Endothelial cell of umbilical vein (primary cell): Measurements from ENCODE around the gene PPEF2. TPM values are rescaled to one million over a fixed set of nuclear protein-coding genes. Genes with fewer than 3 reads are reported as not detected.

Experiments used
- BruUV-seq: library from RNA; stranded (reverse); fragments of 400-500 nt; replicated peaks from 2 replicates; lab custom pipeline; 2021; lab: Mats Ljungman, UMichigan
- CTCF ChIA-PET: fragments of 300-600, 350-600 bp; sonication (Branson Sonifier 250); formaldehyde crosslinking; loops from one replicate; lab custom pipeline; 2021; ENCODE audit warnings: antibody characterized with exemption, inconsistent platforms; lab: Charles Lee
- POLR2A ChIA-PET: fragments of 300-600, 350-600 bp; sonication (Branson Sonifier 250); formaldehyde crosslinking; loops from one replicate; lab custom pipeline; 2021; ENCODE audit warnings: antibody characterized with exemption, inconsistent platforms; lab: Charles Lee
- DNase-seq: peaks from one replicate; pipeline ENCODE4 v3.0.0-alpha.2; 2011; ENCODE audit warnings: low read depth, low spot score
- FAIRE-seq: peaks from 2 replicates; lab custom pipeline; 2011; peaks lifted over from hg19 to GRCh38; lab: Jason Lieb, UNC
- H2AFZ ChIP-seq: 2 replicates; pipeline ENCODE4 v1.6.0; 2012; ENCODE audit warnings: low read depth, low read length, control low read depth, inconsistent platforms
- H3K27ac ChIP-seq: 2 replicates; pipeline ENCODE4 v1.5.1; 2011; ENCODE audit warnings: low read depth, mild to moderate bottlenecking, control low read depth, low read length, moderate library complexity; ENCODE audit not compliant: insufficient read depth
- H3K27me3 ChIP-seq, 2 experiments: 2 replicates each; pipeline versions ENCODE4 v1.6.0 to v1.6.1; 2011; ENCODE audit warnings: low read length in 2 of 2, mixed read lengths in 1 of 2; ENCODE audit not compliant: control insufficient read depth in 2 of 2, insufficient read depth in 2 of 2
- H3K36me3 ChIP-seq, 2 experiments: 2 replicates in 1 of 2; 3 replicates in 1 of 2; pipeline ENCODE4 v1.5.1; 2011; ENCODE audit warnings: low read length in 2 of 2, mild to moderate bottlenecking in 1 of 2, moderate library complexity in 1 of 2; ENCODE audit not compliant: control insufficient read depth in 2 of 2, insufficient read depth in 2 of 2; ENCODE audit errors: extremely low read depth in 1 of 2
- H3K4me1 ChIP-seq: 3 replicates; pipeline ENCODE4 v1.5.1; 2011; ENCODE audit warnings: mild to moderate bottlenecking, low read length; ENCODE audit not compliant: control insufficient read depth, insufficient read depth; ENCODE audit errors: extremely low read depth
- H3K4me2 ChIP-seq: 2 replicates; pipeline ENCODE4 v1.6.1; 2011; ENCODE audit warnings: low read length, control low read depth, mixed read lengths; ENCODE audit not compliant: insufficient read depth
- H3K4me3 ChIP-seq, 3 experiments: fragments of 200-600 bp in 1 of 3; sonication (generic), shearing (Covaris generic) in 1 of 3; replicated peaks in 1 of 3; 2 replicates each; pipeline ENCODE4 v1.5.1; 2011 to 2016; ENCODE audit warnings: control low read depth in 3 of 3, low read length in 3 of 3, mild to moderate bottlenecking in 2 of 3, inconsistent platforms in 1 of 3, low read depth in 1 of 3, moderate library complexity in 1 of 3; ENCODE audit not compliant: insufficient read depth in 1 of 3
- H3K79me2 ChIP-seq: 2 replicates; pipeline ENCODE4 v1.6.0; 2012; ENCODE audit warnings: low read length, inconsistent platforms; ENCODE audit not compliant: control insufficient read depth, insufficient read depth
- H3K9ac ChIP-seq: replicated peaks from 2 replicates; pipeline ENCODE3; 2011; ENCODE audit warnings: low read length, control low read depth; ENCODE audit not compliant: insufficient read depth; ENCODE audit errors: extremely low read depth
- H3K9me1 ChIP-seq: replicated peaks from 3 replicates; pipeline ENCODE4 v1.6.0; 2011; ENCODE audit warnings: mild to moderate bottlenecking, low read length; ENCODE audit not compliant: control insufficient read depth, insufficient read depth; ENCODE audit errors: extremely low read depth
- H3K9me3 ChIP-seq: replicated peaks from 2 replicates; pipeline ENCODE4 v1.5.1; 2012; ENCODE audit warnings: low read length, inconsistent platforms; ENCODE audit not compliant: control insufficient read depth, insufficient read depth
- H4K20me1 ChIP-seq: replicated peaks from 2 replicates; pipeline ENCODE3; 2011; ENCODE audit warnings: mild to moderate bottlenecking, low read length; ENCODE audit not compliant: control insufficient read depth, insufficient read depth; ENCODE audit errors: extremely low read depth
- CTCF ChIP-seq, 2 donors: IDR thresholded peaks; 1 replicate in 1 of 2; 2 replicates in 1 of 2; pipeline ENCODE4 v1.5.1; 2011; ENCODE audit warnings: low read length in 2 of 2, mild to moderate bottlenecking in 2 of 2, moderate library complexity in 2 of 2, control low read depth in 1 of 2, inconsistent platforms in 1 of 2, low read depth in 1 of 2; ENCODE audit not compliant: insufficient read depth in 1 of 2; ENCODE audit errors: extremely low read depth in 1 of 2
- EZH2 ChIP-seq: IDR thresholded peaks from 2 replicates; pipeline ENCODE4 v1.6.1; 2012; ENCODE audit warnings: borderline replicate concordance, low read depth, mild to moderate bottlenecking, moderate library complexity, low read length, inconsistent platforms; ENCODE audit not compliant: severe bottlenecking
- FOS ChIP-seq: IDR thresholded peaks from 2 replicates; pipeline ENCODE4 v1.6.1; 2011; ENCODE audit warnings: mild to moderate bottlenecking, low read length, moderate library complexity, borderline replicate concordance; ENCODE audit not compliant: insufficient read depth
- GATA2 ChIP-seq: IDR thresholded peaks from 2 replicates; pipeline ENCODE4 v1.7.0; 2011; ENCODE audit warnings: low read depth, mild to moderate bottlenecking, moderate library complexity, mixed read lengths, low read length; ENCODE audit not compliant: insufficient read length, insufficient read depth
- JUN ChIP-seq: IDR thresholded peaks from 2 replicates; pipeline ENCODE4 v1.6.1; 2011; ENCODE audit warnings: borderline replicate concordance, low read depth; ENCODE audit not compliant: insufficient read length, insufficient read depth
- MYC ChIP-seq: IDR thresholded peaks from one replicate; pipeline ENCODE4 v1.6.1; 2011; ENCODE audit warnings: mild to moderate bottlenecking, low read depth, low read length
- POLR2A ChIP-seq: IDR thresholded peaks from 2 replicates; pipeline ENCODE4 v1.6.1; 2012; ENCODE audit warnings: low read depth, mild to moderate bottlenecking, control low read depth, low read length
- POLR2AphosphoS5 ChIP-seq: IDR thresholded peaks from 2 replicates; pipeline ENCODE4 v1.6.1; 2012; ENCODE audit warnings: low read depth, mild to moderate bottlenecking, control low read depth, low read length, moderate library complexity; ENCODE audit not compliant: insufficient read depth
- dilution Hi-C: fragments of 300-500 bp; cut with MboI; formaldehyde crosslinking; loops from one replicate; pipeline ENCODE4 v1.15.0; 2019; ENCODE audit warnings: low sequenced_read_pairs; ENCODE audit not compliant: extremely low pct_ligation_motif_present
- intact Hi-C: fragments of 100-400 bp; cut with micrococcal nuclease; formaldehyde crosslinking; loops from one replicate; pipeline ENCODE4 v1.10.0; 2022
- polyA plus RNA-seq, 4 experiments: library from polyadenylated mRNA; depleted of rRNA in 3 of 4; stranded (reverse) in 3 of 4; unstranded in 1 of 4; fragments of >200 nt; gene quantifications; 2 replicates each; pipeline versions ENCODE4 v1.2.1 to v1.2.3, GENCODE V29; 2011 to 2012; ENCODE audit warnings: missing spikeins in 1 of 4
- total RNA-seq: library from RNA; stranded (reverse); gene quantifications from 2 replicates; pipeline ENCODE4 v1.2.3, GENCODE V29; 2021
- TF ChIP-seq, protein P1 (sequence below): IDR thresholded peaks from 2 replicates; pipeline ENCODE4 v1.6.1; 2011; ENCODE audit not compliant: insufficient read depth, insufficient read length

Gene PPEF2
- total and polyA plus RNA-seq, 2 donors (not counting 3 experiments of a cell fraction or from before 2014, with no cell fraction given) = 0.23 TPM; not detected in 1

GRCh38 chr4:75904076-75904475, 1.8 kb upstream of the PPEF2 start:
- Histone ChIP-seq H3K4me3 (no peak overlapping the region), H3K4me2 (no peak overlapping the region), H2AFZ (no peak overlapping the region), H3K9ac (no peak overlapping the region), H3K9me1 (no peaks in the 10 kb centered on the region), H3K27me3 (peaks cover 3 to 4% of the 10 kb centered on the region in 2 experiments), H4K20me1 (no peaks in the 10 kb centered on the region), H3K27ac (no peak overlapping the region), H3K4me1 (no peaks in the 10 kb centered on the region), H3K36me3 (no peaks in the 10 kb centered on the region), H3K9me3 (no peaks in the 10 kb centered on the region), H3K79me2 (no peaks in the 10 kb centered on the region)
- dilution Hi-C loops = no loop called here
- DNase-seq (no peak), FAIRE-seq (no peak)
- POLR2A ChIA-PET = no interaction called here
- intact Hi-C loops = no loop called here
- no peak for TF ChIP-seq GATA2
- TF ChIP-seq JUN = no peak
- CTCF ChIA-PET = interaction anchor here (0.7 to 8.2 kb wide), 3 partner anchors 9 to 12 kb away, joined by 3 to 82 read pairs (median 21); no protein-coding TSS in a partner anchor
- no TSS peak for BruUV-seq

DNA sequence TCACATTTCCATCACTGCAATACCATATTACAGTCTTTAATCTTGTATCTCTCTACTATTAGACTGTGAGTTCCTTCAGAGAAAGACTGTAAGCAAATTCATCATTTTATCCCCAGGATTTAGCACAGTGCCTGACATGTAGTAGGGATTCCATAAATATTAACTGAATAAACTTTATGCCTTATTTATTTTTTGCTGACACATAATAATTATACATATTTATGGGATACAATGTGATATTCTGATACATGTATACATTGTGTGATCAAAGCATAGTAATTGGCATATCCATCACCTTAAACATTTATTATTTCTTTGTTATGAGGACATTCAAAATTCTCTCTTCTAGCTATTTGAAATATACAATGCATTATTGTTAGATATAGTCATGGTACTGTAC, 3.7 kb downstream of the PPEF2 start:
- H3K27ac ChIP-seq = no peak overlapping the region
- no peak overlapping the region for H3K4me3 ChIP-seq
- BruUV-seq = no TSS peak
- POLR2A ChIA-PET = no interaction called here
- H3K36me3 ChIP-seq = no peaks in the 10 kb centered on the region
- no peak for TF ChIP-seq GATA2
- no peak for TF ChIP-seq JUN
- TF ChIP-seq EZH2 = no peak
- TF ChIP-seq, protein P1, sequence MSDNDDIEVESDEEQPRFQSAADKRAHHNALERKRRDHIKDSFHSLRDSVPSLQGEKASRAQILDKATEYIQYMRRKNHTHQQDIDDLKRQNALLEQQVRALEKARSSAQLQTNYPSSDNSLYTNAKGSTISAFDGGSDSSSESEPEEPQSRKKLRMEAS = no peak
- TF ChIP-seq CTCF (IDR thresholded peaks at IDR 0.05; ENCODE audit: extremely low read depth in 1 of 2, insufficient read depth in 1 of 2, low read depth in 1 of 2, low read length in 2 of 2) = no peak
- TF ChIP-seq POLR2AphosphoS5 = no peak
- TF ChIP-seq MYC = no peak
- TF ChIP-seq POLR2A = no peak
- TF ChIP-seq FOS = no peak
- no peaks in the 10 kb centered on the region for H3K79me2 ChIP-seq
- H3K4me1 ChIP-seq = no peaks in the 10 kb centered on the region
- peaks cover 3 to 4% of the 10 kb centered on the region in 2 experiments for H3K27me3 ChIP-seq
- no peak for DNase-seq
- CTCF ChIA-PET = interaction anchor here (2.5 kb wide), 1 partner anchor 18 kb away, joined by 14 read pairs; no protein-coding TSS in a partner anchor
- no peak overlapping the region for H3K4me2 ChIP-seq
- no peaks in the 10 kb centered on the region for H3K9me1 ChIP-seq
- intact Hi-C loops = loop anchor here (5.0 kb wide), 1 partner anchor 169 kb away; no protein-coding TSS in a partner anchor
- H3K9me3 ChIP-seq = no peaks in the 10 kb centered on the region
- FAIRE-seq = no peak
- H3K9ac ChIP-seq = no peak overlapping the region
- no peak overlapping the region for H2AFZ ChIP-seq
- no peaks in the 10 kb centered on the region for H4K20me1 ChIP-seq
- dilution Hi-C loops = no loop called here
